Heart left ventricle (tissue), 13 donors: Measurements from ENCODE around the gene HID1.

ENCODE experiments used
- POLR2A ChIP-seq, 2 donors: fragments of 450-650 bp; IDR thresholded peaks; one replicate each; pipeline ENCODE4 v1.6.1; 2017; ENCODE audit warnings: antibody characterized with exemption in 2 of 2, mild to moderate bottlenecking in 2 of 2, moderate library complexity in 2 of 2
- TF ChIP-seq, protein P1 (sequence below), 12 donors: fragments of 200-600 bp; sonication (generic) in 4 of 12; IDR thresholded peaks; one replicate each; pipeline versions ENCODE4 v1.5.0 to v1.8.0; 2018 to 2022; ENCODE audit warnings: antibody characterized with exemption in 12 of 12, mild to moderate bottlenecking in 5 of 12
- donor health status: ischemic (EF 13 %, LVEDD 7.1; RV severe dilation, severe dysfunction).
- donor health status: DM: no; HTN: yes; CAD: no.
- donor health status: DM: no; HTN: no; CAD: no.
- donor health status: ischemic (EF 25% LVEDD 6.9; RV normal size, moderate dysfunction).
- donor health status: ischemic (EF 25% LVEDD 5.7; RV mildly dilated, moderate dysfunction).
- donor health status: ischemic (EF 35%, LVEDD 5.7; RV mildly dilated, moderate dysfunction).
- donor health status: nonischemic (EF 11% LVEDD 7.7; RV severe dilation, severe dysfunction).
- donor health status: DM: yes; HTN: yes; CAD: no.
- donor health status: PGD.
- donor health status: ischemic (EF 29% LVEDD 5.4; RV normal size, mild dysfunction).
- donor health status: nonischemic (EF 23%, LVEDD 6.1; RV moderate dilation, normal function).

- no peak for TF ChIP-seq POLR2A (IDR thresholded peaks at IDR 0.05)
- TF ChIP-seq, protein P1, sequence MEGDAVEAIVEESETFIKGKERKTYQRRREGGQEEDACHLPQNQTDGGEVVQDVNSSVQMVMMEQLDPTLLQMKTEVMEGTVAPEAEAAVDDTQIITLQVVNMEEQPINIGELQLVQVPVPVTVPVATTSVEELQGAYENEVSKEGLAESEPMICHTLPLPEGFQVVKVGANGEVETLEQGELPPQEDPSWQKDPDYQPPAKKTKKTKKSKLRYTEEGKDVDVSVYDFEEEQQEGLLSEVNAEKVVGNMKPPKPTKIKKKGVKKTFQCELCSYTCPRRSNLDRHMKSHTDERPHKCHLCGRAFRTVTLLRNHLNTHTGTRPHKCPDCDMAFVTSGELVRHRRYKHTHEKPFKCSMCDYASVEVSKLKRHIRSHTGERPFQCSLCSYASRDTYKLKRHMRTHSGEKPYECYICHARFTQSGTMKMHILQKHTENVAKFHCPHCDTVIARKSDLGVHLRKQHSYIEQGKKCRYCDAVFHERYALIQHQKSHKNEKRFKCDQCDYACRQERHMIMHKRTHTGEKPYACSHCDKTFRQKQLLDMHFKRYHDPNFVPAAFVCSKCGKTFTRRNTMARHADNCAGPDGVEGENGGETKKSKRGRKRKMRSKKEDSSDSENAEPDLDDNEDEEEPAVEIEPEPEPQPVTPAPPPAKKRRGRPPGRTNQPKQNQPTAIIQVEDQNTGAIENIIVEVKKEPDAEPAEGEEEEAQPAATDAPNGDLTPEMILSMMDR (IDR thresholded peaks at IDR 0.05): no peak
Observed at GRCh38 chr17:74921026-74921681, 51.4 kb downstream of the HID1 start.
